Stomach (tissue), 4 donors: ENCODE data around the gene SLC32A1.

Source experiments
- EP300 ChIP-seq: sonication (generic); formaldehyde crosslinking; IDR thresholded peaks from one replicate; pipeline ENCODE4 v1.6.1; 2017; ENCODE audit warnings: antibody characterized with exemption
- POLR2A ChIP-seq, 4 donors: fragments of 450-650 bp; IDR thresholded peaks; one replicate each; pipeline ENCODE4 v1.6.1; 2016; ENCODE audit warnings: antibody characterized with exemption in 4 of 4, control low read depth in 2 of 4, mild to moderate bottlenecking in 1 of 4, moderate library complexity in 1 of 4
- TF ChIP-seq, protein P1 (sequence below), 7 experiments: fragments of 450-650 bp in 4 of 7; fragments of 200-600 bp in 3 of 7; sonication (generic) in 3 of 7; IDR thresholded peaks; one replicate each; pipeline ENCODE4 v1.5.1; 2016 to 2019; ENCODE audit warnings: antibody characterized with exemption in 7 of 7, control low read depth in 2 of 7, mild to moderate bottlenecking in 1 of 7

DNA sequence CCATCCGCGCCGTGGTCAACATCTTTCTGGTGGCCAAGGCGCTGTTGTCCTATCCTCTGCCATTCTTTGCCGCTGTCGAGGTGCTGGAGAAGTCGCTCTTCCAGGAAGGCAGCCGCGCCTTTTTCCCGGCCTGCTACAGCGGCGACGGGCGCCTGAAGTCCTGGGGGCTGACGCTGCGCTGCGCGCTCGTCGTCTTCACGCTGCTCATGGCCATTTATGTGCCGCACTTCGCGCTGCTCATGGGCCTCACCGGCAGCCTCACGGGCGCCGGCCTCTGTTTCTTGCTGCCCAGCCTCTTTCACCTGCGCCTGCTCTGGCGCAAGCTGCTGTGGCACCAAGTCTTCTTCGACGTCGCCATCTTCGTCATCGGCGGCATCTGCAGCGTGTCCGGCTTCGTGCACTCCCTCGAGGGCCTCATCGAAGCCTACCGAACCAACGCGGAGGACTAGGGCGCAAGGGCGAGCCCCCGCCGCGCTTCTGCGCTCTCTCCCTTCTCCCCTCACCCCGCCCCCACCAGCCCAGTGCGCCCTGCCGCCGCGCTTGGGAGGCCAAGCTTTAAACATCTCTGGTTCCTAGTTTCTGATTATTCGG, 4.0 kb downstream of the SLC32A1 start:
- TF ChIP-seq, protein P1, sequence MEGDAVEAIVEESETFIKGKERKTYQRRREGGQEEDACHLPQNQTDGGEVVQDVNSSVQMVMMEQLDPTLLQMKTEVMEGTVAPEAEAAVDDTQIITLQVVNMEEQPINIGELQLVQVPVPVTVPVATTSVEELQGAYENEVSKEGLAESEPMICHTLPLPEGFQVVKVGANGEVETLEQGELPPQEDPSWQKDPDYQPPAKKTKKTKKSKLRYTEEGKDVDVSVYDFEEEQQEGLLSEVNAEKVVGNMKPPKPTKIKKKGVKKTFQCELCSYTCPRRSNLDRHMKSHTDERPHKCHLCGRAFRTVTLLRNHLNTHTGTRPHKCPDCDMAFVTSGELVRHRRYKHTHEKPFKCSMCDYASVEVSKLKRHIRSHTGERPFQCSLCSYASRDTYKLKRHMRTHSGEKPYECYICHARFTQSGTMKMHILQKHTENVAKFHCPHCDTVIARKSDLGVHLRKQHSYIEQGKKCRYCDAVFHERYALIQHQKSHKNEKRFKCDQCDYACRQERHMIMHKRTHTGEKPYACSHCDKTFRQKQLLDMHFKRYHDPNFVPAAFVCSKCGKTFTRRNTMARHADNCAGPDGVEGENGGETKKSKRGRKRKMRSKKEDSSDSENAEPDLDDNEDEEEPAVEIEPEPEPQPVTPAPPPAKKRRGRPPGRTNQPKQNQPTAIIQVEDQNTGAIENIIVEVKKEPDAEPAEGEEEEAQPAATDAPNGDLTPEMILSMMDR (IDR thresholded peaks at IDR 0.05): no peak
- TF ChIP-seq POLR2A (IDR thresholded peaks at IDR 0.05): no peak
- no peak for TF ChIP-seq EP300
